Stimulated activated naive CD4-positive, alpha-beta T cell treated with Interleukin-2 at 50 U/mL for 16 hours (primary cell): ENCODE measurements around the gene CLIC3.
"Not testable (repeated sequence)": the region's sequence is repeated elsewhere in the genome, so short reads cannot be mapped to it uniquely, and the experiment has no call there.

Source experiments
- DNase-seq: peaks from one replicate; lab custom pipeline; 2025; lab: John Stamatoyannopoulos, UW

CLIC3 gene, protein sequence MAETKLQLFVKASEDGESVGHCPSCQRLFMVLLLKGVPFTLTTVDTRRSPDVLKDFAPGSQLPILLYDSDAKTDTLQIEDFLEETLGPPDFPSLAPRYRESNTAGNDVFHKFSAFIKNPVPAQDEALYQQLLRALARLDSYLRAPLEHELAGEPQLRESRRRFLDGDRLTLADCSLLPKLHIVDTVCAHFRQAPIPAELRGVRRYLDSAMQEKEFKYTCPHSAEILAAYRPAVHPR

DNA sequence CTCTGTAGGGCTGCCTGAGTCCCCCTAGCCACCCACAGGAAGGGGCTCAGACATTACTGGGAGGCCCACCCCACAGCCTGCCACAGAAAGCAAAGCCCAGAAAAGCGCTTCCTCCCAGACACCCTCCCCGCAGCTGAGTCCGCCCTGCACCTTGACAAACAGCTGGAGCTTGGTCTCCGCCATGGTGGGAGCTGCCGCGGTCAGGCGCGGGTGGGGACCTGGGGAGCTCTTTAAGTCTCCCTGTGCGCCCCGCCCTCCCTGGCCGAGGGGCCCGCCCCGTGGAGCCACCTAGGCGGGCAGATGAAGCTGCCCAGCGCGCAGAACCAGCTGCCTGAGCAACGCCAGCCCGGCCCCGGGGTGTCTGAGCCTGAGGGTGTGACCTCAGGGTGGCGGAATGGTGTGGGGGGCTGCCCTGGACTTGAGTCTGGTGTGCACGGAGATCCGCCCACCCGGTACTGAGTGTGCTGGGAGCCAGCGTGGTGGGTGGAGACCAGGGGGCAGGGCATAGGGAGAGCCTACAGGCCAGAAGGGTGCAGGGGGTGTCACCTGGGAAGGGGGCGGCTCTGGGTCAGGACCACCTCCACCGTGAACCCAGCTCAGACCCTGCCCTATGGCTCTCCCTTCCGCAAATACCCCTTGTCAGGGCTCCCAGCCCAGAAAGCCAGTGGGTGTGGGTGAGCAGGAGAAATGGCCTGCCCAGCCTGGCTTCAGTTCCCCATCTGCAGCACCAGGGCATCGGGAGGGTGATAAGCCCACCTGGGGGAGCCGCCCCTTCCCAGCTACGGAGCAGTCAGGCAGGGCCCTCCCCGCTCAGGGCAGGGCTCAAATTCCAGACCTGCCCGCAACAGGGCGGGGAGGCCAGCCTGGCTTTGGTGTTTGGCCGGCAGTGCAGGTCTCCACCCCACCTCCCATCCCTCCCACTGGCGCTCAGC is at the start of gene CLIC3:
Gene CLIC3, minus strand, starts transcription at position 208 of the 932 bp plus-strand sequence. Its CDS starts 25 bp downstream, at position 183.
- peak; percentile 32 for DNase-seq

DNA sequence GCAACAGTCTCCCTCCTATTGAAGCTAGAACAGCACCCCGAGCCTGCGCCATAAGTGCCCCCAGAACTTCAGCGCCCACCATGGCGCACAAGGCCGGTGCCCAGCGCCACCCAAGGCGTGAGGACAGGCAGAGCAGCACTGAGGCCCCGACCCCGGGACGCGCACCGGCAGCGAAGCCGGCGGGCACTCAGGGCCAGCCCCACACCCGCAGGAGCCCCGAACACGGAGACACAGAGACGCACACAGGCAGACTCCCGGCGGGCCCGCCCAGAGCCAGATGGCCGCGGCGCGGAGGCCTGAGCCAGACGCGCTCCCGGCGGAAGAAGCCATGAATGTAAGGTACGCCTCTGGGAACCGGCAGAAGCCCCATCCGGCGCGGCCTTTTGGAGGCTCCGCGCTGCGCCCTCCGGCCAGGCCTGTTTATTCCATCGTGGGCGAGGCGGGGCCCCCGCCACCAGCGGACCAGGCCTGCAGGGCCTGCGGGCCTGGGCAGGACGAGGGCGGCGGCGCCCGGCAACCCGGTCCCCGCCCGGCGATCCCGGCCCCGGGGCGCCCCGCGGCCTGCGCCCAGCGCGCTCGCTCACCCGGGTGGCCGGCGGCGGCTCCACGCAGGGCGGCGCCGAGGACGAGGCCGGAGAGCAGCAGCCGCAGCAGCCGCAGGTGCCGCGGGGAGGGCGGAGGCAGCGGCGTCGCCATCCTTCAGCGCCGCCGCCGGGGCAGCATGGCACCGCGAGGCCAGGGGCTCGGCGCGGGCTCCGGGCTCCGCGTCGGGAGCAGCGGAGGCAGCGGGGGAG is 49.1 kb upstream of the CLIC3 start:
- no peak for DNase-seq

DNA sequence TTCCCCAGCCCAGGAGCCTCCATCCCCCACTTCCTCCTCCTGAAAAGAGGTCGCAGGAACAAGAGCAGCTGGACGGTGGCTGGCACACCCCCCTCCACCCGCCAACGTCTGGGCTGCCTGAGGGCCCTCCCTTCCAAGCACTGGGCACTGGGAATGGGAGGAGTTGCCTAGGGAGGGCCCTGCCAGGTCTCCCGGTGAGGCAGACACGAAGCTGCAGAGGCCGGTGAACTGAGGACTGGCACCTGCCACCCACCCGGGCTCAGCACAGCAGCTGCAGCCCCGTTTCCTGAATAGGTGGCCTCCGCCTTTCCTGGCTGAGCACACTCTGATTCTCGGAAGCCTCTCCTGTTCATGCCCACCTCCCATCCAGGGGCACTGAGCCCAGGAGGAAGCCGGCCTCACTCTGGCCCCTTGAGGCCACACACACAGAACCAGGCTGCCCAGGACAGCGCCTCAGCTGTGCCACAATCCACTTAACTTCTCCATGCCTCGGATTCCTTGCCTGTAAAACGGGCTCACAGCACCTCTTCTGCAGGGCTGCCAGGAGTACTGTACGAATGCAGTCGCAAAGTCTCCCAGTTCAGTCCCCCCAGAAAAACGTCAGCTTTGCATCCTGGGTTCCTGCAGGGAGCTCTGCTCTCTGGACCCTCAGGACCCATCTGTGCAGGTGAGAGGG is 48.3 kb upstream of the CLIC3 start:
- no peak for DNase-seq

DNA sequence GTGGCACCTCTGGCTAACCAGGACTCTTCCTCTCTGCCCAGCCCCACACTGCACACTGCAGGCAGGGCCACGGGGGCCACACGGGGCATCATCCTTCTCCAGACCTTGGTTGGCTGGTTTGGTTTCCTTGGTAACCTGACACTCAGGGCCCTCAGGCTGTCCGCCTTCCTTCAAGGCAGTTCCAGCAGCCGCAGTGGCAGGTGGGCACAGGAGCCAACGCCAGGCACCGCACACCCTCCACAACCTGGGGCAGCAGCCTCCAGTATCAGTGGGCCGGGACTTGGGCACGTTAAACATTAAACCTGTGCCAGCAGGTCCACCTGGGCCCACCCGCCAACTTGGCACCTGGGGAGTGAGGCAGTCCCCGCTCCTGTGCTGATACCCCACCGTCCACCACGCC is 47.7 kb upstream of the CLIC3 start:
- no peak for DNase-seq

DNA sequence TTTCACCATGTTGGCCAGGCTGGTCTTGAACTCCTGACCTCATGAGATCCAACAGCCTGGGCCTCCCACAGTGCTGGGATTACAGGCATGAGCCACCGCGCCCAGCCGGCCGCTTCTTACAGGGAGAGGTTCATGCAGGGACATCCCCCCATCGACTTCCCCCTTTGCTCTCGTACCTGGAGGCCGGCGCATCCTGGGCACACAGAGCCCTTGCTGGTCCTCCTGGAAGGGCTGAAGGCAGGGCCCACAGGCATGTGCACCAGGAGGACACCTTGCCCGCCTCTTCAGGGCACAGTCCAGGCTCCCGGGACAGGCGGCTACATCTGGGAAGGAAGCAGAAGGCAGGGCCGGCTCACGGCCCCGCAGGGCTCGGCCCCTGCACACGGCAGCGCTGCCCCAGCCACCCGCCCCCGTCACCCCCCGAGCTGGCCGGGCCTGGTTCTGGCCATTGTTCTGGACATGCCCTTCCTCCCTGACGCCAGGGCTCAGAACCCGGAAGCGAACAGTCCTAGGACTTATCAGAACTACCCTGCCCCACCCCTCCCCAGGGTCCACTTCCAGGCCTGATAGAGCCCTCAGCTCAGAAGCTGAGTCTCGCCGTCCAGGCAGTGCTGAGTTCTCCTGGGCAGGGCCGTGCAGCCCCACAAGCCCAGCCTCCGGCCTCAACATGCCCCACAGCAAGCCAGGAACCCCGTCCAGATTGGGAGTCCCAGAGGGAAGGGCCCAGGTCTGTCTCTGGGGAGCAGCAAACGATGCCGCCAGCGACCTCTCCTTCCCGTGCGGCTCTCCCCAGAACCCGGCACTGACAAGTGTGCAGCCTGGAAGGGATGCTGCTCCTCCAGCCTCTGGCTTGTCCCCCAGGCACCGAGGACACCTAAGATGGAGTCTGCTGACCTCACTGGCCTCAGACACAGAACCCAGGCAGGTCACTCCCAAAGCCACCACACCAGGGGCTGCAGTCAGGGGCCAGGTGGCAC is 46.7 kb upstream of the CLIC3 start:
- no peak for DNase-seq

DNA sequence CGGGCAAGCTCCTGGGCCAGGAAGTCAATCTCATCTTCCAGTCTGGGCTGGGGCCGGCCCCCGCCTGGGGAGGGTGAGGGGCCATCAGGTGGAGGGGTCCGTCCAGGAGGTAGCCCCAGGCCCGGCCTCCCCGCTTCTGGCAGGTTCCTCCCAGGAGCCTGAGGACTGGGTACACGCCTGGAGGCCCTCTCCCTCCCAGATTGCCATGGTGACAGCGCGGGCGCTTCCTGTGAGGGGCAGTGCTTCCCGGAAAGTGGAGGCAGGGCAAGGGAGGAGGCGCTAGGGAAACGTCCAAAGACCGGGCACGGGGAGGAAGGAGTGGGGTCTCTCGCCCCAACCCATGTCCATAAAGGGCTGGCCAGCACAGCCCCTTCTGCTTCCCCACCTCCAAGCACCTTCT is 44.8 kb upstream of the CLIC3 start:
- DNase-seq: no peak

DNA sequence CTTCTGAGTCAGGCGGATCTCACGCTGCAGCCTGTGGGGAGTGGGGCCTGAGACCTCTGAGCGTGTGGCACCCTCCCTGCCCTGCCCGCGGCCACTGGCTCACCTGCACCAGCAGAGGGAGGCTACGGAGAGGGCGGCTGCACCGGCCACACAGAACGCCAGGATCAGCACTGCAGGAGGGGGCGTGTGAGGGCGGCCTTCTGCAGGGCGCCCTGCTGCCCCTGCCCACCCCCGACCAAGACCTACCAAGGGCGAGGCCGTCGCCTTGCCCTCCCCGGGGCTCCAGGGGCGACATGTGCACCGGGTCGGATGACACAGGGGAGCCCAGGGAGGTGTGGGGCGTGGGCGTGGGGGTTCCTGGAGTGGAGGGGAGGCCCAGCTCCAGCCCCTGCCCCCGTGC is 44.2 kb upstream of the CLIC3 start:
- no peak for DNase-seq

DNA sequence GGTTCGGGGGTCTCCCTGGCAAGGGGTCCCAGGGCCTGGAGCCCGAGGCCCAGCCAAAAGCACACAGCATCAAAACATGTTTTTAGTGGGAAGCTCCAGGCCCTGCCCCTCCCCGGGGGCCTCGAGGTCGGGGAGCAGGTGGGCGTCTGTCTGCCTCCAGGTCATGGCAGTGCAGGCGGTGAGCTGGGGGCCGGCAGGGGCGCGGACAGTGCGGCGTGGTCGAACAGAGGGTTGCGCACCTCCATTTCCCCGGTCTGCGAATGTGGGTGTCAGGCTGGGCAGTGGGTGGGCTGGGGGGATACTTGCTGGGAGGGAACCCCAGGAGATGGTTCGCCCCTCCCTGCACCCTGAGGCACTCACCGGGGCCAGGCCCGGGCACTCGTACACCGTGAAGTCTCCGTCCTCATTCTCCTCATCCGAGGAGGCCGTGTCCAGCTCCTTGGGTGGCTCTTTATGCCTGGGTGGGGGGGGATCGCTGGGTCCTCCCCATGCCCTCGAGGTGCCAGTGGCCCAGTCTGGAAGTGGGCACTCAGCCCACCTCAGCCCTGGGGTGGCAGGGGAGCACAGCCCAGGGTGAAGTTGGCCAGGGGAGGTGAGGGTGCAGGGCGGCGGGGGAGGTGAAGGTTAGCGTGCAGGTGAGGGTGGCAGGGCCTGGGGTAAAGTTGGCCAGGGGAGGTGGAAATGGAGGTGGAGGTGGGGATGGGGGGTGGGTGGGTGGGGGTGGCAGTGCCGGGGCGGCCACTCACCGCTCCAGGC is 43.4 kb upstream of the CLIC3 start:
- DNase-seq: no peak

DNA sequence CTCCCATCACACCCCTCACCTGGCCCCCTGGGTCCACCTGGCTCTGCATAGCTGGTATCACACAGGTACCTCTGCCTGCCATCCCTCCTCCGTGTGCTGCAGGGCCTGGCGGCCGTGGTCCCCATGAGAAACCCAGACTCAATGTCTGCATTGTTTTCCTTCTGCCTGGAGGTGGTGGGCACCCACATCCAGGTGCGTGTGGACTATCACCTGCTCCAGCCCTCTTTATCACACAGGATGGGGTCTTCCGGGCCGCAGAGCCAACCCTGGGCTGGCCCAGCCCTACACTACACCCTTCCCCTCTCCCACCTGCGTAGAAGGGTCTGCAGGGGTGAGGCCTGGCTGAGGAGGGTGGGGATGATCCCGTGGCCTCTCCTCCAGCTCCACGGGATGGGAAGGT is 42.5 kb upstream of the CLIC3 start:
- no peak for DNase-seq

DNA sequence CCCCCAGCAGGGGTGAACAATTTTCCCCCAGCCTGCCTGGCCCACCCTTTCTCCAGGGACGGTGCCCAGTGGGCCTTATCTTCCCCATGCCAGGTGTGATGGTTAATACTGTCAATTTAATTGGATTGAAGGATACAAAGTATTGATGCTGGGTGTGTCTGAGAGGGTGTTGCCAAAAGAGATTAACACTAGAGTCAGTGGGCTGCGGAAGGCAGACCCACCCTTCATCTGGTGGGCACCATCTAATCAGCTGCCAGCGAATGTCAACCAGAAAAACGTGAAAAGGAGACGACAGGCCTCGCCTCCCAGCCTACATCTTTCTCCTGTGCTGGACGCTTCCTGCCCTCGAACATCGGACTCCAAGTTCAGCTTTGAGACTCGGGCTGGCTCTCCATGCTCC is 41.1 kb upstream of the CLIC3 start:
- DNase-seq: no peak

DNA sequence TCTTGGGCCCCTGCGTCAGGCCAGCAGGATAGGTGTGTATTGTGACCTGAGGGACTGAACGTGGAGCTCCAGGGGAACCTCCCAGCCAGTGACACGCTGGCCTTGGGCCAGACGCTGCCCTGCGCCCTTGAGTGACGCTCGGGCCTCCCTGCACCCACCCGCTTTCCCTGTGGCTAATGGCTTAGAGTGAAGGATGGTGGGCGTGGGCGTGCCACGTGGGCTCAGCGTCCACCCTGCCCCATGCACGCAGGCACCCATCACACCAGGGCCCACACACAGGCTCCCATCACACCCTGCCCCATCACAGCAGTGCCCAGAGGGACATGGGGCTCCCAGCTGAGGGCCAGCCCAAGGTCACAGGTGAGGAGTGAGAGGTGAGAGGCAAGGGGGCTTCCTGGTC is 40.7 kb upstream of the CLIC3 start:
- DNase-seq: no peak

DNA sequence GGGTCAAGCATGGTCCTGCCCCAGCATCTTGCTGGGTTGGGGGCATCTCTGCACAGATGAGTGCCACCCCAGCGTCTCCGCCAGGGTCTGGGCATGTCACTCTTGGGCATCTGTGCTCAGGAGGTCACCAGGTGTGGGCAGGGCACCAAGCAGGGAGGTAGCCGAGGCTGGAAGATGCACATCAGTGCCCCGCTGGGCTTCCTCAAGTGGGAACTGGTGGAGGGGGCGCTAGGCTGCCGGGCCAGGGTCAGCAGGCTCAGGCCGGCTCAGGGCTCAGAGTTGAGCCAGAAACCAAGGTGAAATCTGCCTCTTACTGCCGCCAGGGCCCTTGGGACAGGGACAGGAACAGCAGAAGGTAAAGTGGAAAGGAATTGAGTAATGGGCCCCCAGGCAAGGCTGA is 39.6 kb upstream of the CLIC3 start:
- DNase-seq: no peak

DNA sequence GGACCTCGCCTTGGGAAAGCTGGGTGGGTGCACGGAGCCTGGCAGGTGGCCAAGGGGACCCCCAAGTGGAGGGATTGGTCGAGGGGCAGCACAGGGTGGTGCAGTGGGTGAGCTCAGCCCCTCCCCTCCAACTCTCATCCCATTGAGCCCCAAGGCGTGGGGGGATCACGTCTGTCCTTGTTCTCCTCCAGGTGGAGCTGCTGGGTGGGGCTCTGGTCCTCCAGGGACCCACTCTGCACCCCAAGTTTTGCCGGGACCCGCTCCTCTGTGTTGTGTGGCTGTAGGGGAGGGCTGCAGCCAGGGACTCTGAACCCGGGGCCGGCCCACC is 39.1 kb upstream of the CLIC3 start:
- no peak for DNase-seq

DNA sequence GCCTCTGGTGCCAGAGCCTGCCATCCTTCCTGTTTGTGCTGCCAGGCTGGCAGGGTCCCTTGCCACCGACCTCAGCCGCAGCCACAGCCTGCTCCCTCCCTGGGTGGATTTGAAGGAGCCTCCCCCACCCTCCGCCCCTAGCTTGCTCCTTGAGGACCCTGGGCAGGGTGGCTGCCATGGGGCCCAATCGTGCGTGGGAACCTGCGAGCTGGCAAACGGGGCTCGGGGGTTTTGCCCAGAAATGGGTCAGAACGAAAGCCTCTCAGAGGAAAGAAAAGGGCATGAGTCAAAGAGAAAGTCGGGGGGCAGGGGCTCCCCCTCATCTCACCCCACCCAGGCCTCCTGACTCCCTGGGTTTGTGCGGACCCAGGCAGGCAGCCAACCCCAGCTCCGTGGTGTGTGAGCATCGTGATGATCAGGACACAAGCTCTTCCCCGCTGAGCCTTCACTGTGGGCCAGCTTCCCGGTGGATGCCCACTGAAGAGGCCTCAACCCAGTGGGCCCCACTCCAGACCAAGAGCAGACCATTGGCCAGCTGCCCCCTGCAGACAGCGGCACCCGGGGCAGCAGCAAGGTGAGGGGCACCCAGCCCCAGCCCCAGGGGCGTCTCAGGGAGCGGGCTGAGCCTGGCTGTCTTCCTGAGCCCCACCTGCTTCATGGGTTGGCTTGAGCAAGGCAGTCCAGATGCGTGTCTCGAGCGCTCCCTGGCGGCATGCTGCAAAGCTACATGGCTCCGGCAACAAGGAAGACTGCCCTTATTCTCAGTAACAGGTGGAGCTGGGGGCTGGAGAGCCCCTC is 38.5 kb upstream of the CLIC3 start:
- peak; percentile 83 for DNase-seq

DNA sequence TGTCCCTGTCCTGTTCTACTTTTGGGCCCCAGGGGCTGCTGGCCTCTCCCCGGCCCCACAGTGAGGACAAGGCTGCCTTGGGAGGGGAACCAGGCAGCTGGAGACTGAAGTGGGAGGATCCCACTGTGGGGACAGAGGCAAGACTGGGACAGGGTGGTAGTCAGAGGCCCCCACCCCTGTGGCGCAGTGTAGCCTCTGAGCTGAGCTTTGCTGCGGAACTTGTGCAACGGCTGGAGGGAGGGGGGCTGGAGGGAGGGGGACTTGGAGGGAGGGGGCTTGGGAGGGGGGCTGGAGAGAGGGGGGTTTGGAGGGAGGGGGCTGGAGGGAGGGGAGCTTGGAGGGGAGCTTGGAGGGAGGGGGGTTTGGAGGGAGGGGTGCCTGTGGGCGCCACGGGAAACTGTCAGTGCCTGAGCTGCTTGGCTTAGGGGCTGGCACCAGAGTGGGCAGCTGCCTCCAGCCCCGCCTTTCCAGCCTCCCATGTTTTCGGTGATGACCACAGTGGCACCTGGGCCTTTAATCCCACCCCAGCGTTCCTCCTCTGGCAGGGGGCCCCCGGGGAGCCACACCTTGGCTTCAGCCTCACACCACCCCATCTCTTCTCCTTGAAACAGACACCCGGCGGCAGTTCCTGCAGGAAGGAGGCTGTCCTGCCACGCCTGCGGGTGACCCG is 37.8 kb upstream of the CLIC3 start:
- no peak for DNase-seq

DNA sequence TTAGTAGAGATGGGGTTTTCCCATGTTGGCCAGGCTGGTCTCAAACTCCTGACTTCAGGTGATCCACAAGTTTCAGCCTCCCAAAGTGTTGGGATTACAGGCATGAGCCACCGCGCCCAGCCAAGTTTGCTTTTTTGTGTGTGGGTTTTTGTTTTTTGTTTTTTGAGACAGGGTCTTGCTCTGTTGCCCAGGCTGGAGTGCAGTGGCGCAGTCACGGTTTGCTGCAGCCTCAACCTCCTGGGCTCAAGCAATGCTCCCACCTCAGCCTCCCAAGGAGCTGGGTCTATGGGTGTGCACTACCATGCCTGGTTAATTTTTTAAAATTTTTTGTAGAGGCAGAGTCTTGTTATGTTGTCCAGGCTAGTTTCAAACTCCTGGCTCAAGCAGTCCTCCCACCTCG is 37.1 kb upstream of the CLIC3 start:
- not testable (repeated sequence) for DNase-seq

DNA sequence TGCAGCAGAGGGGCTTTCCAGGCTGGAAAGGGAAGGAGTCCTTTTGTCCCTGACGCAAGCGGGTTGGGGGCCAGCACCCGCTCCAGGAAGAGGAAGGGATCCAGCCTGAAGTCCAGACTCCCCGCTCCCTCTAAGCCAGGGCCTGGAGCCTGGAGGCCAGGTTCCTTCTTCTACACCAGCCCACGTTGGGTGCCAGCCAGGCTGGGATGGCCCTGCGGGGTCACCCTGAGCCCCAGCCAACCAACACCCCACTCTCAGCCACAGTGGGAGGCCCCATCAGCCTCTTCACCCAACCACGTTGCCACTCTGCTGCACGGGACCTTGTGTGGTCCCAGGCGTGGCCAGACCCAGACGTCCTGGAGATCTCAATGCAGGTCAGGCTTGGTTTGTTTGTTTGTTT is 36.5 kb upstream of the CLIC3 start:
- DNase-seq: no peak

DNA sequence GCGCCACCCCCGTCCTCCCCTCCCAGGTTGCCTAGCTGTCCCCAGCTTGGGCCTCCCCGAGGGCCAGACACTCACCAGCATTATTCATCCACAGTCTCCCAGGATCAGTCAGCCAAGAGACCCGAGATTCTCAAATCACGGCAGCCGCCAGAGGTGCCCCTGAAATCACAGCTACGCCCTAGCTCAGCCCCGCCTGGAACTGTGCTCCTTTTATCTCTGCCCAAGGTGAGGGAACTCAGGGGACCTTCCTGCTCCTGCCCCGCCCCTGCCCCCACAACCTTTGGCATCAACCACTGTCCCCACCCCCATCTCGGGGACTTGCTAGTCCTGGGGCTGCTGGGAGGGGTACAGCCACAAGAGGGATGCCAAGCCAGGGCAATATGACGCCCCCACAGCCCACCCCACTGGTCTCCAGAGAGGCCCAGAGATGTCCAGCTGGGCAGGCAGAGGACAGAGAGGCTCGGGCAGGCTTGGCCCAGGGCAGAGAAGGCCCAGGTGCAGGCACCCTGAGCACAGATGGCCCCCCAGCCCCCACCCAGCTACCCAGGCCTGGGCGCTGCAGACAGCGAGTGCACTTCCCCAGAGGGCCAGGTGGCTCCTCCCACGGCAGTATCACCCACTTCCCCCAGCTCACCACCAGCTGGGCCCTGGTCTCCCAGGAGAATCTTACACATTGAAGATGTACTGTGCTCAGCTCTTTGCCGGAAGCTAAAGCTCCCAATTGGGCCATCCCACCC is 35.7 kb upstream of the CLIC3 start, which contains the start of gene FUT7:
Gene FUT7, minus strand, starts transcription at position 185 of the 737 bp plus-strand sequence. Its CDS starts 97 bp downstream, at position 88.
- DNase-seq: peak; percentile 50
